GM23248 (cell line): ENCODE results near the gene POLR3H. TPM values are rescaled to one million over a fixed set of nuclear protein-coding genes. Genes with fewer than 3 reads are reported as not detected.

ENCODE experiments used
- DNase-seq: peaks from one replicate; pipeline ENCODE4 v3.0.0-alpha.2; 2015
- H2AFZ ChIP-seq: fragments of 200-600 bp; sonication (generic); 2 replicates; pipeline ENCODE4 v1.6.1; 2016; ENCODE audit warnings: antibody characterized with exemption
- H3F3A ChIP-seq: fragments of 200-600 bp; sonication (generic); 2 replicates; pipeline ENCODE4 v1.6.1; 2016; ENCODE audit warnings: mild to moderate bottlenecking, antibody characterized with exemption, mixed run types; ENCODE audit not compliant: insufficient read depth
- H3K27ac ChIP-seq: fragments of 200-600 bp; sonication (generic); 2 replicates; pipeline ENCODE4 v1.5.1; 2016; ENCODE audit warnings: mild to moderate bottlenecking
- H3K27me3 ChIP-seq: fragments of 200-600 bp; sonication (generic); replicated peaks from 2 replicates; pipeline ENCODE4 v1.6.1; 2016; ENCODE audit warnings: mild to moderate bottlenecking; ENCODE audit not compliant: insufficient read depth
- H3K36me3 ChIP-seq: fragments of 200-600 bp; sonication (generic); 2 replicates; pipeline ENCODE4 v1.6.1; 2016; ENCODE audit warnings: low read depth, mild to moderate bottlenecking
- H3K4me1 ChIP-seq: fragments of 200-600 bp; sonication (generic); 2 replicates; pipeline ENCODE4 v1.6.1; 2016; ENCODE audit warnings: mild to moderate bottlenecking; ENCODE audit not compliant: insufficient read depth
- H3K4me2 ChIP-seq: fragments of 200-600 bp; sonication (generic); one replicate; pipeline ENCODE4 v1.6.1; 2016; ENCODE audit warnings: mild to moderate bottlenecking; ENCODE audit not compliant: unreplicated experiment
- H3K4me3 ChIP-seq: fragments of 200-600 bp; sonication (generic); 2 replicates; pipeline ENCODE4 v1.5.1; 2016; ENCODE audit warnings: mild to moderate bottlenecking
- H3K79me2 ChIP-seq: fragments of 200-600 bp; sonication (generic); 2 replicates; pipeline ENCODE4 v1.6.1; 2016; ENCODE audit warnings: mild to moderate bottlenecking; ENCODE audit not compliant: insufficient read depth
- H3K9ac ChIP-seq: fragments of 200-600 bp; sonication (generic); 2 replicates; pipeline ENCODE4 v1.6.1; 2016; ENCODE audit warnings: mild to moderate bottlenecking
- H3K9me2 ChIP-seq: fragments of 200-600 bp; sonication (generic); 2 replicates; pipeline ENCODE4 v1.6.1; 2016; ENCODE audit warnings: mixed run types, mild to moderate bottlenecking, moderate library complexity; ENCODE audit not compliant: insufficient read depth
- H3K9me3 ChIP-seq: fragments of 200-600 bp; sonication (generic); one replicate; pipeline ENCODE4 v1.6.1; 2017; ENCODE audit warnings: low read depth
- H4K20me1 ChIP-seq: fragments of 200-600 bp; sonication (generic); 2 replicates; pipeline ENCODE4 v1.6.0; 2016; ENCODE audit not compliant: insufficient read depth
- EZH2 ChIP-seq: fragments of 200-600 bp; sonication (generic); IDR thresholded peaks from 2 replicates; pipeline ENCODE4 v1.6.1; 2018; ENCODE audit warnings: antibody characterized with exemption, mild to moderate bottlenecking; ENCODE audit not compliant: insufficient read depth, poor library complexity, severe bottlenecking
- EZH2phosphoT487 ChIP-seq: fragments of 200-600 bp; sonication (generic); IDR thresholded peaks from 2 replicates; pipeline ENCODE4 v1.6.1; 2018; ENCODE audit warnings: antibody characterized with exemption, moderate library complexity, mild to moderate bottlenecking, low read depth; ENCODE audit not compliant: insufficient read depth
- WGBS, 2 experiments: methylation state at CpG; one replicate each; pipeline ENCODE4 v1.1.6; 2015 to 2017; ENCODE audit warnings: low lambda C conversion rate in 2 of 2, low coverage in 1 of 2; ENCODE audit errors: missing lambda C conversion rate in 2 of 2; 5-methylcytosine and 5-hydroxymethylcytosine counted together
- in situ Hi-C: fragments of 300-500 bp; cut with MboI; formaldehyde crosslinking; loops from 2 replicates; pipeline ENCODE4 v1.15.0; 2020
- polyA plus RNA-seq: library from polyadenylated mRNA; unstranded; fragments of >200 nt; fragmentation: Nextera tagmentation; extraction: Ambion mirVana; gene quantifications from 2 replicates; pipeline ENCODE4 v1.2.1, GENCODE V29; 2016
- total RNA-seq: library from RNA; depleted of rRNA; stranded (reverse); fragments of >200 nt; shearing (Covaris generic); gene quantifications from 2 replicates; pipeline ENCODE4 v1.2.3, GENCODE V29; 2014

POLR3H gene
- total and polyA plus RNA-seq, 2 experiments from 2014 or later: 21.2 to 49.6 TPM

DNA sequence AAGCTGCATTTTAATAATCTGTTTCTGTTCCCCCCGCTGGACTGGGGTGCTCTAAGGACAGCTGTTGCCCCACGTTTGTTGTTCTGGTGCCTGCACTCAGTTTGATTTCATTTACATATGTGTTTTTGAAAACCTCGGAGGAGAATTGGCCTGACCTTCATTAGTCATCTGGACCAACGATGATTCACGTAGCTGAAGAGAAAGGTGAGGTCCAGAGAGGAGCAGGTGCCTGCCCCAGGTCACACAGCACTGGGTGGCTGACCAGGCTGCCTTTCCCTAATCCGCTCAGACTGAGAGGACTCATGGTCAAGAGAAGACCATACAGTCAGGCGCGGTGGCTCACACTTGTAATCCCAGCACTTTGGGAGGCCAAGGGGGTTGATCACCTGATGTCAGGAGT is 20.3 kb upstream of the POLR3H start:
- Histone ChIP-seq H3K36me3 (no peaks in the 10 kb centered on the region), H3K9ac (no peak overlapping the region), H3K27me3 (no peaks in the 10 kb centered on the region), H3F3A (peaks cover 9% of the 10 kb centered on the region), H3K27ac (peak overlapping the region; percentile 60; the same call in 1 of the 2 replicates), H3K79me2 (no peaks in the 10 kb centered on the region), H2AFZ (no peak overlapping the region), H3K4me2 (no peak overlapping the region), H3K9me2 (no peaks in the 10 kb centered on the region), H3K4me1 (peaks cover 21% of the 10 kb centered on the region), H4K20me1 (no peaks in the 10 kb centered on the region), H3K4me3 (no peak overlapping the region), H3K9me3 (no peaks in the 10 kb centered on the region)
- TF ChIP-seq EZH2phosphoT487 (no peak), EZH2 (no peak)
- 69 to 73% methylated on average over 8 of the region's 8 CpGs for WGBS, 2 experiments
- DNase-seq: no peak
- in situ Hi-C loops: no loop called here

DNA sequence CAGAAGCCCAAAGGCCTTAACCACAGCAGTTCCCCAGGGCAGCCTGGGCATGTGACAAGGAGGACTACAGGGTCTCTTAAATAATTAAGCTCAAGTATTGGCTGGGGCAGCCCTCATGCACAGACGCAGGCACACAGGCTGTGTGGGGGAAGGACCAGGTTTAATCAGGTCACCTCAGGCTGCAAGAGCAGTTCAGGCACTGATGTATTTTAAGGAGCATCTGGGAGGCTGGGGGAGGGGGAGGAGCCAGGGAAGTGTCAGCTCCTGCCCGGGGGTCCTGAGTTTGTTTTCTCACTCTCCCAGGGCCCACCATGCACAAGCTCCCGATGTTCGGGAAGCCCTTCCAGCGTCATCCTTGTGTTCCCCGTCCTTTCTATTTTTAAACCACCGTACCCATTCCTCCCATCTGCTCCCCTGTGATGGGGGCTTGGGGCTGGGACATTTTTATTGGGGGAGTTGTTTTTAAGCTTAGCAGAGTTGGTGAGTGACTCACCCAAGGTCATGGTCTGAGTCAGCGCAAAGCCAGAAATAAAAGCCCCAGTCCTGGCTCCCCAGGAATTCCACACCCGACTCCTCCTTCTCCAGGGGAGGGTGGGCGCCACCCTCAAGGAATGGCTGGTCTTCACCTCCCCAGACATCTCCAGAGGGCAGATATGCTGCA is 18.9 kb upstream of the POLR3H start:
- in situ Hi-C loops: no loop called here
- peak; percentile 85 for DNase-seq
- Histone ChIP-seq H3K4me2 (peak overlapping the region; percentile 63), H3K27me3 (no peaks in the 10 kb centered on the region), H3K9ac (no peak overlapping the region), H3K36me3 (no peaks in the 10 kb centered on the region), H3K79me2 (no peaks in the 10 kb centered on the region), H3K27ac (no peak overlapping the region), H3K9me3 (no peaks in the 10 kb centered on the region), H4K20me1 (no peaks in the 10 kb centered on the region), H3K9me2 (no peaks in the 10 kb centered on the region), H2AFZ (peak overlapping the region; percentile 50; the same call in 1 of the 2 replicates), H3K4me3 (no peak overlapping the region), H3F3A (peaks cover 9% of the 10 kb centered on the region), H3K4me1 (peaks cover 21% of the 10 kb centered on the region)
- 47 to 51% methylated on average over 10 of the region's 10 CpGs for WGBS, 2 experiments
- TF ChIP-seq EZH2phosphoT487 (no peak), EZH2 (no peak)

DNA sequence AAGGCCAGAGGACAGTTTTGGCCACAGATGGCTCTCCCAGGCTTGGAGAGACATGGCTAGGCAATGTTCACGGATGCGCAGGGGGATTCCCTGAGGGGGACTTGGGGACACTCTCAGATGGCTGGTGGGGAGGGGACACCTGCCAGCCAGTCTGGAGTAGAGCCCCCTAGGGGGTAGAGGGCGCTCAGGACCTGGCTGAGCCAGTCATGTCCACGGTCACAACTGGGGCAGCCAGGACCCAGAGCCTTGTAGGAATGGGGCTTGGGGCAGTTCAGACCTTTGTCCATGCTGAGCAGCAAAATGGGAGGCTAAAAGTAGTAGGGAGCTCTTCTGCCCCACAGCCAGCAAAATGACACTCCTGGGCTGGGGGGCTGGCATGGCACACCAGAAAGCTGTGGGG is 18.2 kb upstream of the POLR3H start:
- no peaks in the 10 kb centered on the region for H3K27me3 ChIP-seq
- DNase-seq: no peak
- H3K36me3 ChIP-seq: no peaks in the 10 kb centered on the region
- H4K20me1 ChIP-seq: no peaks in the 10 kb centered on the region
- no peak overlapping the region for H3K27ac ChIP-seq
- H3K4me1 ChIP-seq: peaks cover 27% of the 10 kb centered on the region
- in situ Hi-C loops: no loop called here
- H3K4me2 ChIP-seq: no peak overlapping the region
- TF ChIP-seq EZH2phosphoT487 (no peak), EZH2 (no peak)
- no peaks in the 10 kb centered on the region for H3K9me3 ChIP-seq
- H3F3A ChIP-seq: peaks cover 9% of the 10 kb centered on the region
- no peak overlapping the region for H3K9ac ChIP-seq
- no peaks in the 10 kb centered on the region for H3K79me2 ChIP-seq
- no peak overlapping the region for H2AFZ ChIP-seq
- WGBS, 2 experiments: 95 to 98% methylated on average over 4 of the region's 4 CpGs
- H3K4me3 ChIP-seq: no peak overlapping the region
- no peaks in the 10 kb centered on the region for H3K9me2 ChIP-seq

DNA sequence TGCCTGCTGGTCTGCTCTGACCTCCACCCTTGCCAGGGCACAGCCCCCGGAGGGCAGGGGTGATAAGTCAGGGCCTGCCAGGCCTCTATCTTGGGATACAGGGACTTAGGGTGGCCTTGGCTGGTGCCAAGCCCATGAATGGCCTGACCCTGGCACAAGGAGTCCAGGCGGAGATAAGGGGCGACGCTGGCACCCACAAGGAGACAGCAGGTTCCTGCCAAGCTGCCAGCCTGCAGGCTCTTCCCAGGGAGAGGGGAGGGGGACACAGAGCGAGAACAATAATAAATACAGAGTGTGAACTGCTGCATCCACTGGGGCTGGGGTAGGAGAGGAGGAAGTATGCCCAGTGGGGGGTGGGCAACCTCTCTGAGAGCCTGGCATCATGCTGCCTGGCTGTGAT is 17.5 kb upstream of the POLR3H start:
- Histone ChIP-seq H3K4me2 (no peak overlapping the region), H3K9me2 (no peaks in the 10 kb centered on the region), H3F3A (peaks cover 13% of the 10 kb centered on the region), H4K20me1 (no peaks in the 10 kb centered on the region), H3K79me2 (no peaks in the 10 kb centered on the region), H3K4me3 (no peak overlapping the region), H3K9ac (no peak overlapping the region), H2AFZ (no peak overlapping the region), H3K27me3 (no peaks in the 10 kb centered on the region), H3K9me3 (no peaks in the 10 kb centered on the region), H3K4me1 (peaks cover 32% of the 10 kb centered on the region), H3K27ac (no peak overlapping the region), H3K36me3 (no peaks in the 10 kb centered on the region)
- WGBS, 2 experiments: 98% methylated on average over 5 of the region's 5 CpGs
- DNase-seq: no peak
- in situ Hi-C loops: no loop called here
- no peak for TF ChIP-seq EZH2
- TF ChIP-seq EZH2phosphoT487: no peak
